KMS-11 (cell line): Measurements from ENCODE around the gene LIMS2.

Source experiments
- H2AFZ ChIP-seq: fragments of 200-600 bp; sonication (generic); 2 replicates; pipeline ENCODE4 v1.6.1; 2016; ENCODE audit warnings: antibody characterized with exemption, mixed run types, low read depth
- H3K27ac ChIP-seq: fragments of 200-600 bp; sonication (generic); 2 replicates; pipeline ENCODE4 v1.6.1; 2016; ENCODE audit warnings: mild to moderate bottlenecking, mixed run types
- H3K27me3 ChIP-seq: fragments of 200-600 bp; sonication (generic); 2 replicates; pipeline ENCODE4 v1.6.1; 2017; ENCODE audit warnings: mild to moderate bottlenecking, low read depth, mixed run types, moderate library complexity; ENCODE audit not compliant: insufficient read depth
- H3K36me3 ChIP-seq: fragments of 200-600 bp; sonication (generic); 2 replicates; pipeline ENCODE4 v1.6.1; 2017; ENCODE audit warnings: mild to moderate bottlenecking, mixed run types; ENCODE audit not compliant: insufficient read depth
- H3K4me1 ChIP-seq: fragments of 200-600 bp; sonication (generic); 2 replicates; pipeline ENCODE4 v1.6.1; 2016; ENCODE audit warnings: mild to moderate bottlenecking, low read depth, mixed run types; ENCODE audit not compliant: poor library complexity, severe bottlenecking
- H3K4me2 ChIP-seq: fragments of 200-600 bp; sonication (generic); 2 replicates; pipeline ENCODE4 v1.7.0; 2016; ENCODE audit warnings: mild to moderate bottlenecking, mixed run types
- H3K4me3 ChIP-seq: fragments of 200-600 bp; sonication (generic); IDR thresholded peaks from 2 replicates; pipeline ENCODE4 v1.6.1; 2017; ENCODE audit warnings: low read depth, low read length, mixed read lengths; ENCODE audit not compliant: insufficient read depth
- H3K79me2 ChIP-seq: fragments of 200-600 bp; sonication (generic); 2 replicates; pipeline ENCODE4 v1.6.1; 2016; ENCODE audit warnings: low read depth, mixed run types; ENCODE audit not compliant: insufficient read depth
- H3K9ac ChIP-seq: fragments of 200-600 bp; sonication (generic); 2 replicates; pipeline ENCODE4 v1.6.1; 2016; ENCODE audit warnings: mild to moderate bottlenecking, mixed run types
- H4K20me1 ChIP-seq: fragments of 200-600 bp; sonication (generic); 2 replicates; pipeline ENCODE4 v1.6.1; 2016; ENCODE audit warnings: mild to moderate bottlenecking, mixed run types; ENCODE audit not compliant: insufficient read depth
- CTCF ChIP-seq: fragments of 200-600 bp; sonication (generic); conservative IDR thresholded peaks from 2 replicates; pipeline ENCODE4 v1.6.1; 2017; ENCODE audit warnings: low read depth, mild to moderate bottlenecking, antibody characterized with exemption, low read length, moderate library complexity, mixed read lengths

LIMS2 gene

GRCh38 chr2:127678991-127679390 is 3.7 kb upstream of the LIMS2 start:
- Histone ChIP-seq H4K20me1 (no peaks in the 10 kb centered on the region), H3K4me2 (no peak overlapping the region), H3K9ac (no peak overlapping the region), H3K27me3 (no peaks in the 10 kb centered on the region), H3K4me3 (no peak overlapping the region), H2AFZ (no peak overlapping the region), H3K4me1 (no peaks in the 10 kb centered on the region), H3K36me3 (no peaks in the 10 kb centered on the region), H3K27ac (no peak overlapping the region), H3K79me2 (no peaks in the 10 kb centered on the region)
- no peak for TF ChIP-seq CTCF

GRCh38 chr2:127678531-127678930 is 3.2 kb upstream of the LIMS2 start:
- H3K27ac ChIP-seq = no peak overlapping the region
- H2AFZ ChIP-seq = no peak overlapping the region
- H3K4me2 ChIP-seq = no peak overlapping the region
- H3K4me3 ChIP-seq = no peak overlapping the region
- no peaks in the 10 kb centered on the region for H3K79me2 ChIP-seq
- H4K20me1 ChIP-seq = no peaks in the 10 kb centered on the region
- H3K9ac ChIP-seq = no peak overlapping the region
- no peaks in the 10 kb centered on the region for H3K4me1 ChIP-seq
- no peaks in the 10 kb centered on the region for H3K36me3 ChIP-seq
- H3K27me3 ChIP-seq = no peaks in the 10 kb centered on the region
- no peak for TF ChIP-seq CTCF

- H3K4me1 ChIP-seq = no peaks in the 10 kb centered on the region
- no peak overlapping the region for H3K4me2 ChIP-seq
- no peaks in the 10 kb centered on the region for H3K79me2 ChIP-seq
- no peak overlapping the region for H3K27ac ChIP-seq
- H2AFZ ChIP-seq = no peak overlapping the region
- H3K9ac ChIP-seq = no peak overlapping the region
- no peaks in the 10 kb centered on the region for H4K20me1 ChIP-seq
- TF ChIP-seq CTCF = no peak
- H3K36me3 ChIP-seq = no peaks in the 10 kb centered on the region
- H3K4me3 ChIP-seq = no peak overlapping the region
- no peaks in the 10 kb centered on the region for H3K27me3 ChIP-seq
Observed at GRCh38 chr2:127676906-127677305, 1.6 kb upstream of the LIMS2 start.

- Histone ChIP-seq H3K27ac (no peak overlapping the region), H3K79me2 (no peaks in the 10 kb centered on the region), H2AFZ (no peak overlapping the region), H3K4me3 (no peak overlapping the region), H3K4me1 (no peaks in the 10 kb centered on the region), H3K27me3 (no peaks in the 10 kb centered on the region), H3K9ac (no peak overlapping the region), H3K4me2 (no peak overlapping the region), H4K20me1 (no peaks in the 10 kb centered on the region), H3K36me3 (no peaks in the 10 kb centered on the region)
- no peak for TF ChIP-seq CTCF
Observed at GRCh38 chr2:127674241-127675209, 805 bp downstream of the LIMS2 start.
